Activated T-helper 17 cell treated with anti-CD3 and anti-CD28 coated beads, Interleukin-2, amount 50 U/mL, for 72 hours (primary cell): ENCODE results near the gene HIPK2. TPM values are rescaled to one million over a fixed set of nuclear protein-coding genes. Genes with fewer than 3 reads are reported as not detected.

ENCODE experiments used
- ATAC-seq: fragments of 150-1000 bp; cut with Tn5 transposase; replicated peaks from 2 replicates; pipeline ENCODE4 v1.10.0; 2021; ENCODE audit warnings: mild to moderate bottlenecking, moderate library complexity
- H3K27ac Mint-ChIP-seq: one replicate; pipeline ENCODE4 v1.8.0; 2022; ENCODE audit warnings: mixed read lengths
- H3K27me3 Mint-ChIP-seq: one replicate; pipeline ENCODE4 v1.8.0; 2022; ENCODE audit warnings: mixed read lengths
- H3K36me3 Mint-ChIP-seq: one replicate; pipeline ENCODE4 v1.8.0; 2022; ENCODE audit warnings: low read depth, mild to moderate bottlenecking, mixed read lengths
- H3K4me1 Mint-ChIP-seq: one replicate; pipeline ENCODE4 v1.8.0; 2022; ENCODE audit warnings: mixed read lengths
- H3K4me3 Mint-ChIP-seq: one replicate; pipeline ENCODE4 v1.8.0; 2022; ENCODE audit warnings: mild to moderate bottlenecking, mixed read lengths
- H3K9me3 Mint-ChIP-seq: one replicate; pipeline ENCODE4 v1.8.0; 2022; ENCODE audit warnings: mixed read lengths
- total RNA-seq, 2 donors: library from RNA; stranded (reverse); gene quantifications; one replicate each; pipeline ENCODE4 v1.2.3, GENCODE V29; 2022

Gene HIPK2
- total RNA-seq, 2 donors from 2014 or later: 44.2 to 46.9 TPM

GRCh38 chr7:139594911-139595476 lies 182.8 kb downstream of the HIPK2 start:
- H3K27ac Mint-ChIP-seq: no peak overlapping the region

DNA sequence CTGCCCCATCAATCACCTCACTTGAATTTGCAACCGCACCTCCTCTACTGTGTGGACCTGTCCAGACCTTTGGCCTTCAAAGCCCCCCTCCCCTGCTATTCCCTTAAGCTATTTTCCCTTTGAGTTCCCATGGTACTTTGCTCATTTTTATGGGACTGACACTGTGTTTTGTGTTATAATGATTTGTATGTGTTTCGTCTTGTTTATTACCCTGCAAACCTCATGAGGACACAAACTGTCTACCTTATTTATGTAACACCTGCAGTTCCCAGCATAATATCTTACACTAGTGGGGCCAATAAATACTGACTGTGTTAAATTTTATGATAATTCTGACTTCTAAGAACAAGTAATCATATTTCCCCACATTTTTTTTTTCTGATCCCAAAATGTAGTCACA lies 183.7 kb downstream of the HIPK2 start:
- peaks cover 98% of the 10 kb centered on the region for H3K36me3 Mint-ChIP-seq
- no peak overlapping the region for H3K4me3 Mint-ChIP-seq
- no peaks in the 10 kb centered on the region for H3K4me1 Mint-ChIP-seq
- H3K9me3 Mint-ChIP-seq: no peaks in the 10 kb centered on the region
- no peaks in the 10 kb centered on the region for H3K27me3 Mint-ChIP-seq
- no peak for ATAC-seq
- H3K27ac Mint-ChIP-seq: peak overlapping the region; percentile 6

More at GRCh38 chr7:139594911-139595476, 182.8 kb downstream of the HIPK2 start:
- Mint-ChIP-seq H3K36me3 (peaks cover 98% of the 10 kb centered on the region), H3K4me1 (no peaks in the 10 kb centered on the region), H3K9me3 (no peaks in the 10 kb centered on the region), H3K4me3 (no peak overlapping the region), H3K27me3 (no peaks in the 10 kb centered on the region)
- no peak for ATAC-seq

DNA sequence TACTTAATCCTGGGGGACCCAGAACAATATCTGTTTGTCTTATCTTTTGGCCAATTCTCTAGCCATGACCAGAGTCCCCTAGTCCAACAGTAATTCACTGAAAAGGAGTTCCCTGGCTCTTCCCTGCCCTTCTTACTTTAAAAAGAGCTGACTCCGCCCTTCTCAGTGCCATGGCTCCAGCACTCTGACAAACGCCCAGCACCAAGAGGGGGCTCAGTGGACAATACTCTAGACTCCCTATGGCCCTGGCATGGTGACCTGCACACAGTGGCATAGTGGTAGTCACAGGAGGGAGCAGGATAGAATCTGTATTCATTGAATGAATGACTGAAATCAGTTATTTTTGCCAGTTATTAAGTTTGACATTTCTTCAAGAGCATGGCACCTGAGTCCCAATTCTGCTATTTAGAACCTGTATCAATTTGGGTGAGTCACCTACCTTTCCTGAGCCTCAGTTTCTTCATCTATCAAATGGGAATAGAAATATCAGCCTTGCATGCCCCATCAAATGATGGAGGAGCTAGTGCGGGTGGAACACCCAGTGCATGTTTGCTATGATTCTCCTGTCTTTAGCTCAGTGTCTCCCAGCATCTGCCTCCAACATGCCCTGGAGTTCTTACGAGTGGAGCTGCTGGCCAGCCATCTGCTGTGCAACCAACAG lies 184.9 kb downstream of the HIPK2 start:
- Mint-ChIP-seq H3K27me3 (no peaks in the 10 kb centered on the region), H3K27ac (no peak overlapping the region), H3K4me3 (no peak overlapping the region), H3K36me3 (peaks cover 99% of the 10 kb centered on the region), H3K9me3 (no peaks in the 10 kb centered on the region), H3K4me1 (no peaks in the 10 kb centered on the region)
- ATAC-seq: no peak

DNA sequence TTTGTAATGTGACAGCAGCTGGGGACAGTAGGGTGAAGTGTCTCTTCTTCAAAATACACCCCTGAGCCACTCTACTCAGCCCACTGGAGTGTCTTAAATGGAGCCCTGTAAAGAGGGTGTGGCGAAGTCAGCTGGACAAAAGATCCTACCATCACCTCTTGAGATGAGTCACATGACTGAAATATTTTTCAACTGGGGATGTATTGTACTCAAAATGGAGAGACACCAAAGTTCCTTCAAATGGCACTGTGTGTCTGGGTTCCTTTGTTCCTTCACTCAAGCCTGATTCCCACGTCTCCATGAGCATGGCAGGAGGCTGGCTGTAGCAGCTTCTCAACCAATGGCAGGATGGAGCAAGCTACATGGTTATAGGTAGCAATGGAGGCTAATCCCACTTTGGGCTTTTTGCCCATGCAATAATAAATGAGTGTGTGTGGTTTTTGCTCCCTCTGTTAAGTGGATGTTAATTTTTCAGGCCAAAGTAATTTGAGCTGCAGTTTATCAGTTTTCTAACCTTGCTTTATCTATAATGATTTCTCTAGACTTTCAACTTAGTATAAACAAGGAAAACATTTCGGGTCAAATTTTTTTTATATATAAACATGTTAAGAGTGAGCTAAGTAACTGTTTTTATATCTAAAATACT lies 186.1 kb downstream of the HIPK2 start:
- H3K36me3 Mint-ChIP-seq: peaks cover 98% of the 10 kb centered on the region
- H3K4me1 Mint-ChIP-seq: no peaks in the 10 kb centered on the region
- ATAC-seq: no peak
- no peaks in the 10 kb centered on the region for H3K27me3 Mint-ChIP-seq
- no peaks in the 10 kb centered on the region for H3K9me3 Mint-ChIP-seq
- H3K27ac Mint-ChIP-seq: no peak overlapping the region
- H3K4me3 Mint-ChIP-seq: no peak overlapping the region

- Mint-ChIP-seq H3K36me3 (peaks cover 93% of the 10 kb centered on the region), H3K27me3 (no peaks in the 10 kb centered on the region), H3K9me3 (no peaks in the 10 kb centered on the region), H3K4me1 (no peaks in the 10 kb centered on the region), H3K27ac (no peak overlapping the region), H3K4me3 (no peak overlapping the region)
- ATAC-seq: peak; percentile 38
Measured at GRCh38 chr7:139589474-139589873, 188.3 kb downstream of the HIPK2 start.

- H3K9me3 Mint-ChIP-seq: no peaks in the 10 kb centered on the region
- no peaks in the 10 kb centered on the region for H3K27me3 Mint-ChIP-seq
- no peaks in the 10 kb centered on the region for H3K4me1 Mint-ChIP-seq
- ATAC-seq: no peak
- no peak overlapping the region for H3K27ac Mint-ChIP-seq
- no peak overlapping the region for H3K4me3 Mint-ChIP-seq
- H3K36me3 Mint-ChIP-seq: peaks cover 93% of the 10 kb centered on the region
Measured at GRCh38 chr7:139588632-139589031, 189.2 kb downstream of the HIPK2 start.

- ATAC-seq: no peak
- Mint-ChIP-seq H3K4me3 (no peak overlapping the region), H3K27ac (no peak overlapping the region), H3K4me1 (no peaks in the 10 kb centered on the region), H3K27me3 (no peaks in the 10 kb centered on the region), H3K36me3 (peaks cover 90% of the 10 kb centered on the region), H3K9me3 (no peaks in the 10 kb centered on the region)
Measured at GRCh38 chr7:139587535-139587934, 190.3 kb downstream of the HIPK2 start.

GRCh38 chr7:139586286-139586685 lies 191.5 kb downstream of the HIPK2 start:
- no peaks in the 10 kb centered on the region for H3K4me1 Mint-ChIP-seq
- no peak for ATAC-seq
- peaks cover 78% of the 10 kb centered on the region for H3K36me3 Mint-ChIP-seq
- no peaks in the 10 kb centered on the region for H3K9me3 Mint-ChIP-seq
- no peak overlapping the region for H3K4me3 Mint-ChIP-seq
- no peaks in the 10 kb centered on the region for H3K27me3 Mint-ChIP-seq
- no peak overlapping the region for H3K27ac Mint-ChIP-seq

DNA sequence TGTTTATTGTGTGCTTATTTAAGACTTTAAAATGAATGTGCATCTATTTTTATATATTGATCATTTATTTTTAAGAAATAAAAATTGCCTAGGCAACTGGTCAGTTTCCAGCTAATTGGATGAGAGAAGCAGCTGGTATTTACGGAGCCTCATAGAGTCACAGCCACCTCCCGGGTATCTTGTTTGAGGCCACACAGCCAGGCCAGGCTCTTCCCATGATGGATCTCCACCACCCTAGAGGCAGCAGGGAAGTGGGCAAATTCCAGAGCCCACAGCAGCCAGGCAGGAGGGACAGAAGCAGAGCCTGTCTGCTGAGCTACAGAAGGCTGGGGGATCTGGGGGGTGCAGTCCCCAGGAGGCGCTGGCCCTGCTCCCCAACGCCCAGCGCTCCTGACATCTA lies 192.8 kb downstream of the HIPK2 start:
- Mint-ChIP-seq H3K27me3 (no peaks in the 10 kb centered on the region), H3K4me3 (no peak overlapping the region), H3K9me3 (no peaks in the 10 kb centered on the region), H3K36me3 (peaks cover 76% of the 10 kb centered on the region), H3K4me1 (no peaks in the 10 kb centered on the region), H3K27ac (no peak overlapping the region)
- no peak for ATAC-seq

DNA sequence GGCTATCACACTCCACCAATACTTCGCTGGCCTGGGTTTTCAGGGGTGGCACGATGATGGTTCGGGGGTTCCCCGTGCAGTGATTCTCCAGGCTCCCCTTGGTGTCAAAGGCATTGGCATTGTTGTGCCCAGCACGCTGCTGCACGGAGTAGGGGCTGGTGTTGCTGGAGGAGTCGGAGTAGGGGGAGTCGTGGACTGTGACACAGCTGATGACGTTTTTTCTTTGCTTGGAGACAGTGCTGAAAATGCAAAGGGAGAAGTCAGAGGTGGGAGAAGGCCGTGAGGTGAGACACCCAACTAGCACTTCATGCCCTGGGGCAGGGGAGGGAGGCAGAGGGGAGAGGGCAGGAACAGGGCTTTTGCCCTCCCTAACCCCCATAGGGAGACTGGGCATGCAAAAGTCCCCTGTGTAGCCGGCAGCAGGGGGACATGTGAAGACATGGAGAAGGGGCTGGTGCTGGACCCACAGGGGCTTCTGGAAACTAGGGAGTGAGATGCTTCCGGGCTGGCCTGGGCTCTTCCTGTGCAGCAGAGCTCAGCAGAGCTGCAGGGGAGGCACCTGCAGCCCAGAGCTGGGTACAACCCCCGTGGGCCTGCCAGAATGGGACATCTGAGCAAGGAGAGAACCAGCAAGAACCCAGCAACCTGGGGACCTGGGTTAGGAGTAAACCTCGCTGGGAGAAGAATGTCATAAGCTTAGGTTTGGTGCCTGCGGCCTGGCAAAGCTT lies 193.8 kb downstream of the HIPK2 start:
- Mint-ChIP-seq H3K36me3 (peaks cover 74% of the 10 kb centered on the region), H3K27me3 (no peaks in the 10 kb centered on the region), H3K27ac (no peak overlapping the region), H3K9me3 (no peaks in the 10 kb centered on the region), H3K4me1 (no peaks in the 10 kb centered on the region), H3K4me3 (no peak overlapping the region)
- no peak for ATAC-seq

GRCh38 chr7:139582671-139583155 lies 195.1 kb downstream of the HIPK2 start:
- H3K27me3 Mint-ChIP-seq: no peaks in the 10 kb centered on the region
- H3K4me1 Mint-ChIP-seq: no peaks in the 10 kb centered on the region
- H3K36me3 Mint-ChIP-seq: peaks cover 70% of the 10 kb centered on the region
- no peak for ATAC-seq
- no peaks in the 10 kb centered on the region for H3K9me3 Mint-ChIP-seq
- no peak overlapping the region for H3K27ac Mint-ChIP-seq
- no peak overlapping the region for H3K4me3 Mint-ChIP-seq

DNA sequence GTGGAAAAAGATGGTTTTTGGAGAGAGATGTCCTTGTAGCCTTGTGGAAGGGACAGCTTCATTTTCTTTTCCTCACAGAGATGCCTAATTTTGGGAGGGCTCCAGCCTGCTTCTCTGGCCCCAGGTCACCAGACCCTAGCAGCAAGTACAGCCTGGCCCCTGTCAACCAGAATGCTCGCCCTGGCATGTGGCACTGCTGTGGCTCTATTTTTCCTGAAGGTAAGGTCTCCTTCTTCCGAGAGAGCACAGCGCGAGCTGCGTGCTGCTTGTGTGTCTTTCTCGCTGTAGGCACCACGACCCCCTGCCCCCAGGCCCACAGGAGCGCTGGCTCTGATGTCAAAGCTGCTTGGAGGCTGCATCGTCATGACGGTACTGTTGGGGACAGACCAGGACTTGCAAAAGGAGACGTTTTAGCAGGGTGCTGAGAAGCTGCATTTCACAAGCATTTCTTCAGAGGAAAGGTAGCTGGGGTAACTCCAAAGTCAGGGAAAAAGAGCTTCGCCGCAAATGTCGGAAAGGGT lies 195.6 kb downstream of the HIPK2 start:
- no peak for ATAC-seq
- Mint-ChIP-seq H3K4me3 (no peak overlapping the region), H3K27ac (no peak overlapping the region), H3K27me3 (no peaks in the 10 kb centered on the region), H3K9me3 (no peaks in the 10 kb centered on the region), H3K4me1 (no peaks in the 10 kb centered on the region), H3K36me3 (peaks cover 70% of the 10 kb centered on the region)

DNA sequence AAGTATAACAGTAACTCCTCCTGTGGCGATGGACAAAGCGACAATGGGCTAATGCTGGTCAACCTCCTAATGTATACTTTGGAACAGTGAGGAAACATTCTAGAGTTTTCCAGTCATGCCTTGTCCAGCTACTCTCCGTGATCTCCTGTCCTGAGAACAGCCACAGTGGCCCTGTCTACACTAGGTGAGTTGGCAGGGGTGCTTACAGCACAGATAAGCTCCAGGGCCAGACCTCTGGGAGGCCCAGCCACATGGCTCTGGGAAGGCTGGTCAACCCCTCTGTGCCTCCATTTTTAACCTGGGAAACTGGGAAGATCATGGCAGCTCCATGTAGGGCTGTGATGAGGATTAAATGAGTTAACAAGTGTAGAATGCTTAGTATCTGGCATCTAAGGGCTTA lies 197.4 kb downstream of the HIPK2 start:
- ATAC-seq: no peak
- Mint-ChIP-seq H3K4me1 (no peaks in the 10 kb centered on the region), H3K9me3 (no peaks in the 10 kb centered on the region), H3K4me3 (no peak overlapping the region), H3K36me3 (peaks cover 67% of the 10 kb centered on the region), H3K27ac (no peak overlapping the region), H3K27me3 (no peaks in the 10 kb centered on the region)

- Mint-ChIP-seq H3K36me3 (peaks cover 80% of the 10 kb centered on the region), H3K4me3 (no peak overlapping the region), H3K9me3 (no peaks in the 10 kb centered on the region), H3K4me1 (no peaks in the 10 kb centered on the region), H3K27ac (no peak overlapping the region), H3K27me3 (no peaks in the 10 kb centered on the region)
- no peak for ATAC-seq
Measured at GRCh38 chr7:139576179-139576973, 201.4 kb downstream of the HIPK2 start.
